Esophagus muscularis mucosa (tissue), 4 donors: ENCODE results near the gene NELL1.

Source experiments
- EP300 ChIP-seq: sonication (generic); formaldehyde crosslinking; IDR thresholded peaks from one replicate; pipeline ENCODE4 v1.6.1; 2017; ENCODE audit warnings: antibody characterized with exemption
- POLR2A ChIP-seq: fragments of 450-650 bp; IDR thresholded peaks from one replicate; pipeline ENCODE4 v1.6.1; 2017; ENCODE audit warnings: antibody characterized with exemption, moderate library complexity, mild to moderate bottlenecking, low read depth
- POLR2AphosphoS5 ChIP-seq, 2 donors: sonication (generic); formaldehyde crosslinking; IDR thresholded peaks; one replicate each; pipeline ENCODE4 v1.6.1; 2017; ENCODE audit warnings: antibody characterized with exemption in 2 of 2
- TF ChIP-seq, protein P1 (sequence below), 3 experiments: fragments of 200-600 bp in 2 of 3; fragments of 450-650 bp in 1 of 3; sonication (generic) in 2 of 3; IDR thresholded peaks; one replicate each; pipeline ENCODE4 v1.5.1; 2017 to 2019; ENCODE audit warnings: antibody characterized with exemption in 3 of 3, mild to moderate bottlenecking in 2 of 3, moderate library complexity in 1 of 3

DNA sequence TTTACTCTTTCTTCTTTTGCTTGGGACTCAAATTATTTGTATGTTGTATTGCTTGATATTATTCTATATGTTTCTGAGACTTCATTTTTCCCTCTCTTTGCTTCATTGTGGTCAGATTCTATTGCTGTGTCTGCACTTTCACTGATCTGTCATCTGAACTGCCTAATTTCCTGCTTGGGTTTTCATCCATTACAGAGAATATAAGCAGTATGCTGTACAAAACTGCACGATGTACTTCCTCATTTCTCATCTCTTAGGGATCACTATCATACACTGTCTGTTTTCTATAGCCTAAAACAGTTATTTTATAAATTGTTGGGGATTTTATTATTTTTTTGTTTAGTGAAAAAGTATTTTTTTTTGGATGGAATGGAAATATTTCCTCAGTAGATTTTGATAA lies 786.8 kb downstream of the NELL1 start:
- TF ChIP-seq, protein P1, sequence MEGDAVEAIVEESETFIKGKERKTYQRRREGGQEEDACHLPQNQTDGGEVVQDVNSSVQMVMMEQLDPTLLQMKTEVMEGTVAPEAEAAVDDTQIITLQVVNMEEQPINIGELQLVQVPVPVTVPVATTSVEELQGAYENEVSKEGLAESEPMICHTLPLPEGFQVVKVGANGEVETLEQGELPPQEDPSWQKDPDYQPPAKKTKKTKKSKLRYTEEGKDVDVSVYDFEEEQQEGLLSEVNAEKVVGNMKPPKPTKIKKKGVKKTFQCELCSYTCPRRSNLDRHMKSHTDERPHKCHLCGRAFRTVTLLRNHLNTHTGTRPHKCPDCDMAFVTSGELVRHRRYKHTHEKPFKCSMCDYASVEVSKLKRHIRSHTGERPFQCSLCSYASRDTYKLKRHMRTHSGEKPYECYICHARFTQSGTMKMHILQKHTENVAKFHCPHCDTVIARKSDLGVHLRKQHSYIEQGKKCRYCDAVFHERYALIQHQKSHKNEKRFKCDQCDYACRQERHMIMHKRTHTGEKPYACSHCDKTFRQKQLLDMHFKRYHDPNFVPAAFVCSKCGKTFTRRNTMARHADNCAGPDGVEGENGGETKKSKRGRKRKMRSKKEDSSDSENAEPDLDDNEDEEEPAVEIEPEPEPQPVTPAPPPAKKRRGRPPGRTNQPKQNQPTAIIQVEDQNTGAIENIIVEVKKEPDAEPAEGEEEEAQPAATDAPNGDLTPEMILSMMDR (IDR thresholded peaks at IDR 0.05): no peak
- TF ChIP-seq POLR2A (no peak), POLR2AphosphoS5 (IDR thresholded peaks at IDR 0.05) (no peak), EP300 (no peak)
